Posterior vena cava (tissue), 2 donors: ENCODE results near the gene OLA1. TPM values are rescaled to one million over a fixed set of nuclear protein-coding genes. Genes with fewer than 3 reads are reported as not detected.

Source experiments
- DNase-seq: peaks from one replicate; pipeline ENCODE4 v3.0.0-alpha.2; 2020; ENCODE audit warnings: low spot score
- intact Hi-C, 2 donors: fragments of 100-400 bp; cut with DNase I; formaldehyde crosslinking; loops; one replicate each; pipeline versions ENCODE4 v1.14.1 to v1.14.2; 2022 to 2023
- total RNA-seq, 2 donors: library from RNA; stranded (reverse); fragmentation: NEBNext Ultra II Directional; extraction: Animal tissue kit (Norgen Biotek cat#: 25700); gene quantifications; one replicate each; pipeline ENCODE4 v1.2.1, GENCODE V29; 2021
- donor health status: DM: yes; HTN: yes; CAD: no.
- donor health status: DM: yes; HTN: yes; CAD: no.

Gene OLA1
- total RNA-seq, 2 donors from 2014 or later: 51.8 to 63.9 TPM

GRCh38 chr2:174233771-174234275 is 14.5 kb downstream of the OLA1 start:
- intact Hi-C loops: loop anchor here in 1 of 2 donors (10.0 kb wide), 1 partner anchor 749 kb away; no protein-coding TSS in a partner anchor
- no peak for DNase-seq

- intact Hi-C loops: no loop called here
- DNase-seq: no peak
Measured at GRCh38 chr2:174227748-174228147, 20.6 kb downstream of the OLA1 start.

DNA sequence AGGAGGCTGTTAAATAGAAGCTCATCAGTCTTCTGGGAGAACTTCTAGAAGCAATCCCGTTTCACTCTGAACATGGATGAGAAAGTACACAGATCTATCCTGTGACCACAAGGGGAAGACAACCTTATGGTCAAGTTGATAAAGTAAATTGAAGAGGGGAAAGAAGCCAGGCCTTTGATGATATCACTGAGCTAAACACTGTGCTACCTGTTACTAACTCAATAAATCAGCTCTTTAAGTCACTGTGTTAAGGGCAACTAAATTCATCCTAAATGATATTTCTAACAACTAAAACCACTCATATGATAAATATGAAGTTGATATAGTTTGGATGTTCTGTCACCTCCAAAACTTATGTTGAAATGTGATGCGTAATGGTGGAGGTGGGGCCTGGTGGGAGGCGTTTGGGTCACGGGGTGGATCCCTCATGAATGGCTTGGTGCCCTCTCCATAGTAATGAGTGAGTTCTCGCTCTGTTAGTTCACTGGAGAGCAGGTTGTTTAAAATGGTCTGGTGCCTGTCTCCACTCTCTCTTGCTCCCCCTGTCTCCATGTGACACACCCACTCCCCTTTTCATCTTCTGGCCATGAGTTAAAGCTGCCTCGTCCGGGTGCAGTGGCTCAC is 23.6 kb downstream of the OLA1 start:
- no peak for DNase-seq
- intact Hi-C loops: no loop called here

DNA sequence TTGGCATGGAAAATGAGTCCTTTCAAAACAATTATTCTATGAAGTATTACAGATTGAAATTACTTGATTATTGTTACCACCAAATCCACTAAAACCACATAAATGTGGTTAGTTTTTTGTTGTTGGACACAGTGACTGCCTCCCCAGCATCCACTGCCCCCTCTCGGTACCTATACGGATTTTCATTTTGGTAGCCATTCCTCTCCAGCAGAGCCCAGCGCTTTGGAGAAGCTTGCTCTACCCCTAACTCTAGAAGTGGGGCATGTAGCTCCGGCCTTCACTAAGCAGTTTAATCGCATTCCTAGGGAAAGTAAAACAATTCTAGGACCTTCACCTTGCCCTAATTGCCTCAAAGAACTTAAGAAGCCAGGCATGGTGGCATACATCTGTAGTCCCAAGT is 24.2 kb downstream of the OLA1 start:
- no peak for DNase-seq
- intact Hi-C loops: no loop called here

DNA sequence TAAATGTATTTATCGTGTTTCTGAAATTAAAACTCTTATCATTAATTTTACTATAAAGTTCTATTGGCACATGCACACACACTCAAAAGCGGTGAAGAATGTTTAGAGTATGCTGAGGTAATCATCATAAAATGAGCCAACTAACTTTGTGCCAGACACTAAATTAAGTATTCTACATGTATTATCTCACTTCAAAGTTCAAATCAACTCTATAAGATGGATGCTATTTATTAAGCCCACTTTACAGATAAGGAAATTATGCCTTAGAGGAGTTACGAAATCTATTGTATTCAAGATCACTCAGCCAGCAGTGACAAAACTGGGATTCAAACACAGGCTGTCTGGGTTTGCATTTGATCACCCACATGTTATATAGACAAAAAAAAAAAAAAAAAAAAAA is 24.9 kb downstream of the OLA1 start:
- DNase-seq: no peak
- intact Hi-C loops: no loop called here

DNA sequence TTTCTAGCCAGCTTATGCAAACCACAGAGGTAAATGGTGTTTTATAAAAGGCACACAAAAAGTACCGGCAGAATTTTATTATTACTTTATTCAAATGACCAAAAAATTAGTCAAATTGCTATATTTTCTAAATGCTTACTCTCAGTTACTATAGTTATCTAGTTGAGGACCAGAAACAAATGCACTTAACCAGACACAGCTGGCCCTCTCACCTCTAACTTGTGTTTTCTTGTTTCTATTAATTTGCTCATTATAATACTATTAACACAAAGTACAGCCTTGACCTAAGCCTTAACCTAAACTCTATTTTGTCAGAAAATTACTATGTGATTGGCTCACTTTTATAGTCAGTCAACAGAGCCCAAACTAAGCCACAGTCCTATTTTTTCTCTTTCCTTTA is 26.2 kb downstream of the OLA1 start:
- DNase-seq: no peak
- intact Hi-C loops: no loop called here

- intact Hi-C loops: no loop called here
- DNase-seq: no peak
Measured at GRCh38 chr2:174219321-174219720, 29.0 kb downstream of the OLA1 start.

- DNase-seq: no peak
- intact Hi-C loops: no loop called here
Measured at GRCh38 chr2:174218773-174219172, 29.6 kb downstream of the OLA1 start.

DNA sequence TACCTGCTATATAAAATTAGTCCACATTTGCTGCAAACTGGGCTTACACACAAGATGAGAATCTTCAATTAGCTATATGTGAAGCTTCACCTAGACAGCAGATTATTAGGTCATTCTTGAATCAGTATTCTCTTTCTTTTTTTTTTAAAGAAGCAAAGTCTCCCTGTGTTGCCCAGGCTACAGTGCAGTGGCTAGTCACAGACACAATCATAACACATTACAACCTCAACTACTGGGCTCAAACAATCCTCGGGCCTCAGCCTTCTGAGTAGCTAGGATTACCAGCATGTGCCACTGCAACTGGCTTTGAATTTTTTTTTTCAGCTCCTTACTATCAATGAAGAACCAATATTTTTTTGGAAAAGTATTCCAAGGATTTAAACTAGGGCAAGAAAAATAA is 30.5 kb downstream of the OLA1 start:
- intact Hi-C loops: no loop called here
- DNase-seq: no peak

DNA sequence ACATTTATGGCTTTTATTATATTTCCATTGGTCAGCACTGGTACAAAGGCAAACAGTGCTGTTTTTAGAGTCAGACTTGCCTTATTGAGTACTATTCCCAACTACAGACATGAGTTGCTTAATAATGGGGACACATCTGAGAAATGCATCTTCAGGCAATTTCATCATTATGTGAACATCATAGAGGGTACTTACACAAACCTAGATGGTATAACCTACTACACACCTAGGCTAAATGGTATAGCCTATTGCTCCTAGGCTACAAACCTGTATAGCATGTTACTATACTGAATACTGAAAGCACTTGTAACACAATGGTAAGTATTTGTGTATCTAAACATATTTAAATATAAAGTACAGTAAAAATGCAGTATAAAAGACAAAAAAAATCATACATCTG is 36.4 kb downstream of the OLA1 start:
- no peak for DNase-seq
- intact Hi-C loops: no loop called here

- no peak for DNase-seq
- intact Hi-C loops: no loop called here
Measured at GRCh38 chr2:174210862-174211261, 37.5 kb downstream of the OLA1 start.

DNA sequence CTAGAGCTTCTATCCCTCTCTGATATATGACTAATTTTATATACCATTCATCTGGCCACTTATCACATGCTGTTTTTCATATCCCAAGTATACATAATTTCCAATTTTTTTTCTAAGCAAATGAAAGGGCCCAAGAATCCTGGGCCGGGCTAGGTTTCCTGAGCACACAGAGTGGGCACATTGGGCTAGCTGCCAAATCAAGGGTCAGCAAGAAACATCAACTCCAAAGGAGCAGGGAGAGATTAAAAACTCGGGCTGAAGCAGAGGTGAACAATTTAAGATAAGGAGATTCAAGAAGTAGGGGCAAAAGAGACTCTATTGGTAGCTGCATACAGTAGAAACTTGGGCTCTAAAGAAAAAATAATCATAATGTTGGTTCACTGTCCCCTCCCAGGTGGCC is 39.0 kb downstream of the OLA1 start:
- no peak for DNase-seq
- intact Hi-C loops: no loop called here

GRCh38 chr2:174208026-174208425 is 40.3 kb downstream of the OLA1 start:
- intact Hi-C loops: no loop called here
- DNase-seq: no peak

DNA sequence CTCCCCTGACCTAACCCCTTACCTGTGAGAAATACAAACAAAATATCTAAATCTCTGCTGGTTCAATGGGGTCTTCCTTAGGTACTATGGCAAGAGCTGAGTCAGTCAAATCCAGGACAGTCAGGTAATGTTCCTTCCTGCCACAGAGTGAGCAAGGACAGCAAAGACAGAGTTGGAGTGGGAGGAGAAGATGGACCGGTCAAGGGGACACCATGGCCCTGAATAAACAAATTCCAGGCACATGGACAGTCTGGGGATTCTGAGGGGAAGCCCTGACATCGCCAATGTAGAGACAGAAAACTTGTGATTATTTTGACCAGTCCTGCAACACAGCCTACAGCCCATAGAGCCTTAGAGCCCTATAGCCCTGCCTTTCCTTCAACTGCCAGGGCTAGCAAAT is 42.8 kb downstream of the OLA1 start:
- DNase-seq: no peak
- intact Hi-C loops: no loop called here

DNA sequence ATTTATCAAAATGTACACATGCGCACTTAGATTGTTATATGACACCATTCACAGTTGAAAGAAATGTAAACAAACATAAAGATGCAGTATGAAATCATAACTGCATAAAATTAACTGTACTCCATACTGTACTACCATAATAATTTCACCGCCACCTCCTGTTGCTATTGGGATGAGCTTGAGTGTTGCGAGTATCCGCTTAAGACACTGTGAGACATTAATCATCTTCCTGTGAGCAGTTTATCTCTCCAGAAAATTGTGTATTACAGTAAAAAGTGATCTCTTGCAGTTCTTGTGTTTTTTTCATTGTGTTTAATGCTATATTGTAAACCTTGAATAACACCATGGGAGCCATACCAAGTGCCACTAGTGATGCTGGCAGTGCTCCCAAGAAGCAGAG is 46.1 kb downstream of the OLA1 start:
- no peak for DNase-seq
- intact Hi-C loops: no loop called here

- intact Hi-C loops: no loop called here
Measured at GRCh38 chr2:174198846-174199564, 49.3 kb downstream of the OLA1 start.

GRCh38 chr2:174195253-174195652 is 53.1 kb downstream of the OLA1 start:
- no peak for DNase-seq
- intact Hi-C loops: no loop called here

More at GRCh38 chr2:174198846-174199564, 49.3 kb downstream of the OLA1 start:
- no peak for DNase-seq

DNA sequence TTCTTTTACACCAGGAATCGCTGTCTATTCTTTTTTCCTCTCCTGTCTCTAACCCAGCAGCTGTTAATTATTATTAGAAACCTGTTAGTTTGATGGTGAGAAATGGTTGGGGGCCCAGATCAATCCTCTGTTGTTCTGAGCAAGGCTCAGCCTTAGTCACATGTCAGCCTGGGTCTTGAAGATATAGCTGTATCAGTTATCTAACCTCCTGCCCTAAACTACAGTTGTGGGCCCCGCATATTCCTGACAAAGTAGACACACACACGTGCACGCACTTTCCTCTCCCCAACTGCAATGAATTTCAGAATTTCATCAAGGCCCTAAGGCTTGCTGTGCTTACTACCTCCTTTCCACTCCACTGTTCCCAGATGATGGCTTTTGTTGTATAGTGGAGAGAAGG is 54.6 kb downstream of the OLA1 start:
- DNase-seq: no peak
- intact Hi-C loops: no loop called here

DNA sequence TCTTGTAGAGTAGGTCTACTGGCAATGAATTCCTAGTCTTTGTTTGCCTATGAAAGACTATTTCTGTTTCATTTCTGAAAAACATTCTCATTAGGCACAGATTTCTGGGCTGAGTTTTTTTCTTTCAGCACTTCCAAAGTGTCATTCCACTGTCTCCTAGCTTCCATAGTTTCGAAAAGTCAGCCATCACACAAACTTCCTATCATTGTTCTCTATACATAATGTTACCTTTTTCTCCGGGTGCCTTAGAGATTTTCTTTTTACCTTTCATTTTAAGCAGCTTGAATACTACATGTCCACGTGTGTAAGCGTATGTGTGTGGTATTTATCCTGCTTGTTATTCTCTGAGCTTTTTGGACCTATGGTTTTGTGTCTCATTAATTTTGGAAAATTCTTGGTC is 55.7 kb downstream of the OLA1 start:
- DNase-seq: no peak

GRCh38 chr2:174191342-174192074 is 56.8 kb downstream of the OLA1 start:
- no peak for DNase-seq
- intact Hi-C loops: no loop called here

More for the DNA sequence above, 55.7 kb downstream of the OLA1 start:
- intact Hi-C loops: no loop called here
